B cell (primary cell): ENCODE measurements around the gene PRELID2.

Source experiments
- EZH2 ChIP-seq: IDR thresholded peaks from 2 replicates; pipeline ENCODE4 v1.6.1; 2012; ENCODE audit warnings: borderline replicate concordance, low read depth, mild to moderate bottlenecking, moderate library complexity, low read length; ENCODE audit not compliant: insufficient read depth, poor library complexity, severe bottlenecking
- TF ChIP-seq, protein P1 (sequence below): fragments of 200-600 bp; IDR thresholded peaks from one replicate; pipeline ENCODE4 v1.8.0; 2022; ENCODE audit warnings: antibody characterized with exemption, mild to moderate bottlenecking

DNA sequence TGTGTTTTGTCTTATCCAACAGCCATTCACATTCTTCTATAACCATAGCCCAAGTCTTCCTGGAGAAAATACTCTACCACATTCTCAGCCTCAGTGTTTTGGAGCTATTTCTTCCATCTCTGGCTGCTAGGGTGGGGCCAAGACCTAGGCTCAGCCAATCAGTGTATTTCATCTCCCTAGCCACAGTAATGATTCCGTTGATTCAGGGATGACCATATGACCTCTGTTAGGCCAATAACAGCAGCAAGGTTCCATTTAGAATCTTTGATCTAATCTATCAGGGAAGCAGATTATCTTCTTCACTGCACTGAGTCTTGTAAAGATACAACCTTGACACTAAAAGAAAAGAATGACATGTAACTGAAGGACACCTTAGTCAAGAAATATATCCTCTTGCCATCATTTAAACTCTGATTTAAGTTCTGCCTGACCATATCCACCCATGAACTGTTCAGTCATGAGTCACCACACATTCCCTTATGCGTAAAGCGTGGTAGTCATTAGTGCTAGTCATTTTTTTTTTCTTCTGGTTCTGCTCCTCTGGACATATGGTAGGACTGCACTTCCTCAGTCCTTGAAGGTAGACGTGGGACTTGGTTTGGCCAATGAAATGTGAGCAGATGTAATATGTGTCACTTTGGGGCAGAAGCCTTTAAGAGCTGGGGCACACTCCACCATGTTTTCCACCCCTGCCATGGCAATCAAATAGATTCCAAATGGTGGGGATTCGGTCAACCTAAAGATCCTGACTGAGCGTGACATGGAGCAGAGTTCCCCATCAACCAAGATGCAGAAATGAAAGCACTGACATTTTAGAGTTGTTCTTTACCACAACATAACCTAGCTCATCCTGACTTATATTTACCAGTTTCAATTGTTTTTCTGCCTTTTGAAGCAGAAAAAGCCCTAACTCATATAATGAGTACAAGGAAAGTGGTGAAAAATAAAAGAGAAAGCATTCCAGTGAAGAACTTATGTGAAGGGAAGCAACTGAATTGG is 12.7 kb upstream of the PRELID2 start:
- TF ChIP-seq, protein P1, sequence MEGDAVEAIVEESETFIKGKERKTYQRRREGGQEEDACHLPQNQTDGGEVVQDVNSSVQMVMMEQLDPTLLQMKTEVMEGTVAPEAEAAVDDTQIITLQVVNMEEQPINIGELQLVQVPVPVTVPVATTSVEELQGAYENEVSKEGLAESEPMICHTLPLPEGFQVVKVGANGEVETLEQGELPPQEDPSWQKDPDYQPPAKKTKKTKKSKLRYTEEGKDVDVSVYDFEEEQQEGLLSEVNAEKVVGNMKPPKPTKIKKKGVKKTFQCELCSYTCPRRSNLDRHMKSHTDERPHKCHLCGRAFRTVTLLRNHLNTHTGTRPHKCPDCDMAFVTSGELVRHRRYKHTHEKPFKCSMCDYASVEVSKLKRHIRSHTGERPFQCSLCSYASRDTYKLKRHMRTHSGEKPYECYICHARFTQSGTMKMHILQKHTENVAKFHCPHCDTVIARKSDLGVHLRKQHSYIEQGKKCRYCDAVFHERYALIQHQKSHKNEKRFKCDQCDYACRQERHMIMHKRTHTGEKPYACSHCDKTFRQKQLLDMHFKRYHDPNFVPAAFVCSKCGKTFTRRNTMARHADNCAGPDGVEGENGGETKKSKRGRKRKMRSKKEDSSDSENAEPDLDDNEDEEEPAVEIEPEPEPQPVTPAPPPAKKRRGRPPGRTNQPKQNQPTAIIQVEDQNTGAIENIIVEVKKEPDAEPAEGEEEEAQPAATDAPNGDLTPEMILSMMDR: no peak
- no peak for TF ChIP-seq EZH2
